Astrocyte (in vitro differentiated cells and primary cell): ENCODE results near the gene THSD7B. TPM values are rescaled to one million over a fixed set of nuclear protein-coding genes. Genes with fewer than 3 reads are reported as not detected.

Source experiments
- DNase-seq: peaks from one replicate; pipeline ENCODE4 v3.0.0-alpha.2; 2010; ENCODE audit warnings: low read depth
- FAIRE-seq: peaks from 2 replicates; lab custom pipeline; 2011; peaks lifted over from hg19 to GRCh38; lab: Jason Lieb, UNC
- H2AFZ ChIP-seq: 2 replicates; pipeline ENCODE4 v1.6.0; 2012; ENCODE audit warnings: low read depth, low read length, inconsistent platforms
- H3K27ac ChIP-seq: 2 replicates; pipeline ENCODE4 v1.5.1; 2011; ENCODE audit warnings: low read depth, low read length, inconsistent platforms
- H3K27me3 ChIP-seq: 2 replicates; pipeline ENCODE4 v1.6.0; 2011; ENCODE audit warnings: low read length, inconsistent platforms; ENCODE audit not compliant: insufficient read depth
- H3K36me3 ChIP-seq: 2 replicates; pipeline ENCODE4 v1.5.1; 2011; ENCODE audit warnings: low read length, inconsistent platforms; ENCODE audit not compliant: insufficient read depth
- H3K4me1 ChIP-seq: 2 replicates; pipeline ENCODE4 v1.5.1; 2011; ENCODE audit warnings: low read length, inconsistent platforms; ENCODE audit not compliant: insufficient read depth
- H3K4me2 ChIP-seq: 2 replicates; pipeline ENCODE4 v1.6.0; 2012; ENCODE audit warnings: low read length, inconsistent platforms
- H3K4me3 ChIP-seq: 2 replicates; pipeline ENCODE4 v1.5.1; 2011; ENCODE audit warnings: low read depth, mild to moderate bottlenecking, low read length, inconsistent platforms; ENCODE audit not compliant: insufficient read depth
- H3K79me2 ChIP-seq: 2 replicates; pipeline ENCODE4 v1.6.0; 2012; ENCODE audit warnings: mild to moderate bottlenecking, low read length, inconsistent platforms; ENCODE audit not compliant: insufficient read depth
- H3K9ac ChIP-seq: 2 replicates; pipeline ENCODE4 v1.6.0; 2012; ENCODE audit warnings: mild to moderate bottlenecking, low read length, inconsistent platforms
- H3K9me3 ChIP-seq: 2 replicates; pipeline ENCODE4 v1.5.1; 2012; ENCODE audit warnings: low read depth, mild to moderate bottlenecking, low read length, inconsistent platforms; ENCODE audit not compliant: insufficient read depth
- H4K20me1 ChIP-seq: 2 replicates; pipeline ENCODE4 v1.6.0; 2012; ENCODE audit warnings: low read length, inconsistent platforms; ENCODE audit not compliant: insufficient read depth
- H3K27ac Mint-ChIP-seq: one replicate; pipeline ENCODE4 v1.8.0; 2021; ENCODE audit warnings: mild to moderate bottlenecking, mixed read lengths; ENCODE audit not compliant: unreplicated experiment
- H3K27me3 Mint-ChIP-seq: one replicate; pipeline ENCODE4 v1.8.0; 2021; ENCODE audit warnings: low read depth, mixed read lengths; ENCODE audit not compliant: unreplicated experiment
- H3K36me3 Mint-ChIP-seq: one replicate; pipeline ENCODE4 v1.8.0; 2021; ENCODE audit warnings: low read depth, mixed read lengths; ENCODE audit not compliant: unreplicated experiment
- H3K4me1 Mint-ChIP-seq: one replicate; pipeline ENCODE4 v1.8.0; 2021; ENCODE audit warnings: low read depth, mixed read lengths; ENCODE audit not compliant: unreplicated experiment
- H3K4me3 Mint-ChIP-seq: one replicate; pipeline ENCODE4 v1.8.0; 2021; ENCODE audit warnings: mild to moderate bottlenecking, moderate library complexity, mixed read lengths; ENCODE audit not compliant: unreplicated experiment
- H3K9me3 Mint-ChIP-seq: one replicate; pipeline ENCODE4 v1.8.0; 2021; ENCODE audit warnings: mild to moderate bottlenecking, mixed read lengths; ENCODE audit not compliant: unreplicated experiment
- CTCF ChIP-seq: IDR thresholded peaks from 2 replicates; pipeline ENCODE4 v1.5.1; 2011; ENCODE audit warnings: low read depth, mild to moderate bottlenecking, inconsistent platforms, low read length, moderate library complexity; ENCODE audit not compliant: insufficient read depth
- EZH2 ChIP-seq: IDR thresholded peaks from 2 replicates; pipeline ENCODE4 v1.6.1; 2012; ENCODE audit warnings: mild to moderate bottlenecking, low read length, inconsistent platforms; ENCODE audit not compliant: insufficient read depth
- total RNA-seq: library from RNA; stranded (reverse); gene quantifications from 2 replicates; pipeline ENCODE4 v1.2.1, GENCODE V29; 2021

Gene THSD7B
- total RNA-seq, 1 donor from 2014 or later: 0.18 TPM

- Mint-ChIP-seq H3K27me3 (no peaks in the 10 kb centered on the region), H3K36me3 (no peaks in the 10 kb centered on the region), H3K9me3 (no peaks in the 10 kb centered on the region), H3K4me3 (no peak overlapping the region), H3K27ac (no peak overlapping the region), H3K4me1 (peaks cover 12% of the 10 kb centered on the region)
- DNase-seq (no peak), FAIRE-seq (no peak)
- Histone ChIP-seq H3K4me3 (no peak overlapping the region), H3K4me2 (peak overlapping the region; percentile 52), H2AFZ (no peak overlapping the region), H3K79me2 (no peaks in the 10 kb centered on the region), H4K20me1 (no peaks in the 10 kb centered on the region), H3K27ac (no peak overlapping the region), H3K27me3 (no peaks in the 10 kb centered on the region), H3K9ac (no peak overlapping the region), H3K4me1 (no peaks in the 10 kb centered on the region), H3K36me3 (no peaks in the 10 kb centered on the region), H3K9me3 (no peaks in the 10 kb centered on the region)
- no peak for TF ChIP-seq CTCF
- TF ChIP-seq EZH2: no peak
These were observed 414.2 kb downstream of the THSD7B start for GRCh38 chr2:137179542-137179941.

GRCh38 chr2:137180012-137180411, 414.7 kb downstream of the THSD7B start:
- DNase-seq (no peak), FAIRE-seq (no peak)
- Mint-ChIP-seq H3K4me1 (peaks cover 12% of the 10 kb centered on the region), H3K4me3 (no peak overlapping the region), H3K27ac (no peak overlapping the region), H3K27me3 (no peaks in the 10 kb centered on the region), H3K36me3 (no peaks in the 10 kb centered on the region), H3K9me3 (no peaks in the 10 kb centered on the region)
- Histone ChIP-seq H3K4me1 (no peaks in the 10 kb centered on the region), H3K27ac (no peak overlapping the region), H3K27me3 (no peaks in the 10 kb centered on the region), H2AFZ (no peak overlapping the region), H3K4me3 (no peak overlapping the region), H3K4me2 (no peak overlapping the region), H3K9ac (no peak overlapping the region), H3K79me2 (no peaks in the 10 kb centered on the region), H4K20me1 (no peaks in the 10 kb centered on the region), H3K9me3 (no peaks in the 10 kb centered on the region), H3K36me3 (no peaks in the 10 kb centered on the region)
- TF ChIP-seq EZH2: no peak
- TF ChIP-seq CTCF: no peak

- Mint-ChIP-seq H3K27me3 (no peaks in the 10 kb centered on the region), H3K27ac (no peak overlapping the region), H3K36me3 (no peaks in the 10 kb centered on the region), H3K9me3 (peaks cover 3% of the 10 kb centered on the region), H3K4me3 (no peak overlapping the region), H3K4me1 (peaks cover 12% of the 10 kb centered on the region)
- no peak overlapping the region for H3K4me2 ChIP-seq
- TF ChIP-seq EZH2: no peak
- no peak for TF ChIP-seq CTCF
- no peaks in the 10 kb centered on the region for H4K20me1 ChIP-seq
- no peaks in the 10 kb centered on the region for H3K4me1 ChIP-seq
- no peaks in the 10 kb centered on the region for H3K9me3 ChIP-seq
- DNase-seq (no peak), FAIRE-seq (no peak)
- H3K36me3 ChIP-seq: no peaks in the 10 kb centered on the region
- H2AFZ ChIP-seq: no peak overlapping the region
- no peak overlapping the region for H3K27ac ChIP-seq
- no peaks in the 10 kb centered on the region for H3K79me2 ChIP-seq
- H3K9ac ChIP-seq: no peak overlapping the region
- H3K4me3 ChIP-seq: no peak overlapping the region
- H3K27me3 ChIP-seq: no peaks in the 10 kb centered on the region
These were observed 416.0 kb downstream of the THSD7B start for GRCh38 chr2:137181370-137181769.
